Measurements from ENCODE around the gene LDLRAD4. TPM values are rescaled to one million over a fixed set of nuclear protein-coding genes. Genes with fewer than 3 reads are reported as not detected.
A peak's percentile ranks its signal among the peaks of the same experiment; 100 is the strongest.

LDLRAD4 gene
- total and polyA plus RNA-seq, 8 donors, result 14.1 to 26.6 (median 18.8) TPM

GRCh38 chr18:13563390-13563805 lies 344.8 kb downstream of the LDLRAD4 start:
- no peak for TF ChIP-seq CTCF (IDR thresholded peaks at IDR 0.05)
- intact Hi-C loops (cut with DNase I), result no loop called here
- peak overlapping the region; percentile 20 to 33 for H3K27ac ChIP-seq
- H3K4me3 ChIP-seq, result no peak overlapping the region
- ATAC-seq (peak; percentile 63), DNase-seq (no peak)
- no peaks in the 10 kb centered on the region for H3K9me3 ChIP-seq
- no peaks in the 10 kb centered on the region for H3K27me3 ChIP-seq
- H3K36me3 ChIP-seq, result no peaks in the 10 kb centered on the region
- H3K4me1 ChIP-seq, result peaks cover 0 to 55% of the 10 kb centered on the region in 2 donors

GRCh38 chr18:13564579-13564978 lies 346.0 kb downstream of the LDLRAD4 start:
- no peak for DNase-seq
- TF ChIP-seq CTCF (IDR thresholded peaks at IDR 0.05), result no peak
- ATAC-seq, result no peak
- H3K36me3 ChIP-seq, result no peaks in the 10 kb centered on the region
- H3K27me3 ChIP-seq, result no peaks in the 10 kb centered on the region
- intact Hi-C loops (cut with DNase I), result no loop called here
- no peak overlapping the region for H3K27ac ChIP-seq
- H3K9me3 ChIP-seq, result no peaks in the 10 kb centered on the region
- H3K4me1 ChIP-seq, result peaks cover 0 to 66% of the 10 kb centered on the region in 2 donors
- no peak overlapping the region for H3K4me3 ChIP-seq

GRCh38 chr18:13565228-13565627 lies 346.7 kb downstream of the LDLRAD4 start:
- intact Hi-C loops (cut with DNase I), result no loop called here
- H3K4me1 ChIP-seq, result peaks cover 0 to 66% of the 10 kb centered on the region in 2 donors
- peak in 1 of 4 donors; percentile 42 for DNase-seq

GRCh38 chr18:13566941-13567746 lies 348.6 kb downstream of the LDLRAD4 start:
- peak in 2 of 4 donors; percentile 47 to 79 for DNase-seq
- ATAC-seq, result peak; percentile 70
- no peaks in the 10 kb centered on the region for H3K9me3 ChIP-seq
- no peaks in the 10 kb centered on the region for H3K36me3 ChIP-seq
- peaks cover 0 to 66% of the 10 kb centered on the region in 2 donors for H3K4me1 ChIP-seq
- H3K4me3 ChIP-seq, result no peak overlapping the region
- H3K27ac ChIP-seq, result peak overlapping the region; percentile 77 to 88
- no peak for TF ChIP-seq CTCF (IDR thresholded peaks at IDR 0.05)
- intact Hi-C loops (cut with DNase I), result no loop called here
- H3K27me3 ChIP-seq, result no peaks in the 10 kb centered on the region

More at GRCh38 chr18:13565228-13565627, 346.7 kb downstream of the LDLRAD4 start:
- H3K36me3 ChIP-seq, result no peaks in the 10 kb centered on the region
- no peak overlapping the region for H3K27ac ChIP-seq
- TF ChIP-seq CTCF (IDR thresholded peaks at IDR 0.05), result no peak
- no peak overlapping the region for H3K4me3 ChIP-seq
- no peaks in the 10 kb centered on the region for H3K27me3 ChIP-seq
- H3K9me3 ChIP-seq, result no peaks in the 10 kb centered on the region
- no peak for ATAC-seq
